ENCODE results near the gene CAMSAP3. TPM values are rescaled to one million over a fixed set of nuclear protein-coding genes. Genes with fewer than 3 reads are reported as not detected.

The CAMSAP3 gene
- total RNA-seq, 1 donor from 2014 or later: 12.8 TPM

- H3K4me3 ChIP-seq: no peak overlapping the region
- H3K27ac ChIP-seq: no peak overlapping the region
- no peaks in the 10 kb centered on the region for H3K27me3 ChIP-seq
- no peak for DNase-seq (ENCODE audit: extremely low spot score in 2 of 2)
- peaks cover 0 to 77% of the 10 kb centered on the region in 2 donors for H3K36me3 ChIP-seq
- H3K9me3 ChIP-seq: no peaks in the 10 kb centered on the region
- intact Hi-C loops (cut with DNase I): no loop called here
- H3K4me1 ChIP-seq: peaks cover 21% of the 10 kb centered on the region
- TF ChIP-seq POLR2AphosphoS5 (IDR thresholded peaks at IDR 0.05; ENCODE audit: insufficient read depth in 1 of 2, low read depth in 1 of 2): no peak
- TF ChIP-seq POLR2A (IDR thresholded peaks at IDR 0.05): no peak
These were observed 28.3 kb downstream of the CAMSAP3 start for GRCh38 chr19:7623725-7624603.

GRCh38 chr19:7624810-7625209, 29.1 kb downstream of the CAMSAP3 start:
- H3K4me3 ChIP-seq: no peak overlapping the region
- H3K27me3 ChIP-seq: no peaks in the 10 kb centered on the region
- H3K9me3 ChIP-seq: no peaks in the 10 kb centered on the region
- DNase-seq (ENCODE audit: extremely low spot score in 2 of 2): no peak
- H3K36me3 ChIP-seq: peaks cover 0 to 72% of the 10 kb centered on the region in 2 donors
- H3K27ac ChIP-seq: no peak overlapping the region
- H3K4me1 ChIP-seq: peaks cover 23% of the 10 kb centered on the region
- intact Hi-C loops (cut with DNase I): no loop called here
- TF ChIP-seq POLR2A (IDR thresholded peaks at IDR 0.05) (no peak), POLR2AphosphoS5 (IDR thresholded peaks at IDR 0.05; ENCODE audit: insufficient read depth in 1 of 2, low read depth in 1 of 2) (no peak)

GRCh38 chr19:7625763-7626372, 30.2 kb downstream of the CAMSAP3 start:
- TF ChIP-seq POLR2AphosphoS5 (IDR thresholded peaks at IDR 0.05; ENCODE audit: insufficient read depth in 1 of 2, low read depth in 1 of 2) (no peak), POLR2A (IDR thresholded peaks at IDR 0.05) (no peak), CTCF (IDR thresholded peaks at IDR 0.05) (no peak)
- DNase-seq (ENCODE audit: extremely low spot score in 2 of 2): no peak
- peaks cover 33% of the 10 kb centered on the region for H3K4me1 ChIP-seq
- H3K27me3 ChIP-seq: no peaks in the 10 kb centered on the region
- intact Hi-C loops (cut with DNase I): no loop called here
- no peak overlapping the region for H3K27ac ChIP-seq
- no peaks in the 10 kb centered on the region for H3K9me3 ChIP-seq
- H3K4me3 ChIP-seq: no peak overlapping the region
- peaks cover 0 to 63% of the 10 kb centered on the region in 2 donors for H3K36me3 ChIP-seq

GRCh38 chr19:7627166-7627565, 31.5 kb downstream of the CAMSAP3 start:
- no peak for TF ChIP-seq POLR2AphosphoS5 (IDR thresholded peaks at IDR 0.05; ENCODE audit: insufficient read depth in 1 of 2, low read depth in 1 of 2)
- TF ChIP-seq POLR2A (IDR thresholded peaks at IDR 0.05): no peak
- no peak for TF ChIP-seq CTCF (IDR thresholded peaks at IDR 0.05)
- intact Hi-C loops (cut with DNase I): no loop called here
- Histone ChIP-seq H3K27ac (no peak overlapping the region), H3K36me3 (peaks cover 0 to 50% of the 10 kb centered on the region in 2 donors), H3K27me3 (no peaks in the 10 kb centered on the region), H3K4me3 (no peak overlapping the region), H3K4me1 (peaks cover 40% of the 10 kb centered on the region), H3K9me3 (no peaks in the 10 kb centered on the region)
- DNase-seq (ENCODE audit: extremely low spot score in 2 of 2): no peak

- no peak for DNase-seq (ENCODE audit: extremely low spot score in 2 of 2)
- H3K4me1 ChIP-seq: peaks cover 40% of the 10 kb centered on the region
- intact Hi-C loops (cut with DNase I): no loop called here
- H3K36me3 ChIP-seq: peaks cover 0 to 34% of the 10 kb centered on the region in 2 donors
- H3K27me3 ChIP-seq: no peaks in the 10 kb centered on the region
- H3K4me3 ChIP-seq: peak overlapping the region; percentile 78 to 90
- H3K27ac ChIP-seq: peak overlapping the region; percentile 80
- no peaks in the 10 kb centered on the region for H3K9me3 ChIP-seq
- TF ChIP-seq CTCF (IDR thresholded peaks at IDR 0.05) (no peak), POLR2A (IDR thresholded peaks at IDR 0.05) (no peak), POLR2AphosphoS5 (IDR thresholded peaks at IDR 0.05; ENCODE audit: insufficient read depth in 1 of 2, low read depth in 1 of 2) (no peak)
These were observed 33.1 kb downstream of the CAMSAP3 start for GRCh38 chr19:7628589-7629311.
